ENCODE results near the gene SLC2A13.

GRCh38 chr12:40093512-40093911, 12.4 kb downstream of the SLC2A13 start:
- TF ChIP-seq, protein P1, sequence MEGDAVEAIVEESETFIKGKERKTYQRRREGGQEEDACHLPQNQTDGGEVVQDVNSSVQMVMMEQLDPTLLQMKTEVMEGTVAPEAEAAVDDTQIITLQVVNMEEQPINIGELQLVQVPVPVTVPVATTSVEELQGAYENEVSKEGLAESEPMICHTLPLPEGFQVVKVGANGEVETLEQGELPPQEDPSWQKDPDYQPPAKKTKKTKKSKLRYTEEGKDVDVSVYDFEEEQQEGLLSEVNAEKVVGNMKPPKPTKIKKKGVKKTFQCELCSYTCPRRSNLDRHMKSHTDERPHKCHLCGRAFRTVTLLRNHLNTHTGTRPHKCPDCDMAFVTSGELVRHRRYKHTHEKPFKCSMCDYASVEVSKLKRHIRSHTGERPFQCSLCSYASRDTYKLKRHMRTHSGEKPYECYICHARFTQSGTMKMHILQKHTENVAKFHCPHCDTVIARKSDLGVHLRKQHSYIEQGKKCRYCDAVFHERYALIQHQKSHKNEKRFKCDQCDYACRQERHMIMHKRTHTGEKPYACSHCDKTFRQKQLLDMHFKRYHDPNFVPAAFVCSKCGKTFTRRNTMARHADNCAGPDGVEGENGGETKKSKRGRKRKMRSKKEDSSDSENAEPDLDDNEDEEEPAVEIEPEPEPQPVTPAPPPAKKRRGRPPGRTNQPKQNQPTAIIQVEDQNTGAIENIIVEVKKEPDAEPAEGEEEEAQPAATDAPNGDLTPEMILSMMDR (IDR thresholded peaks at IDR 0.05): no peak
- TF ChIP-seq POLR2A (IDR thresholded peaks at IDR 0.05): no peak

Data from testis (tissue), 2 donors.